ENCODE results near the gene PTCH1.

- TF ChIP-seq, protein P1, sequence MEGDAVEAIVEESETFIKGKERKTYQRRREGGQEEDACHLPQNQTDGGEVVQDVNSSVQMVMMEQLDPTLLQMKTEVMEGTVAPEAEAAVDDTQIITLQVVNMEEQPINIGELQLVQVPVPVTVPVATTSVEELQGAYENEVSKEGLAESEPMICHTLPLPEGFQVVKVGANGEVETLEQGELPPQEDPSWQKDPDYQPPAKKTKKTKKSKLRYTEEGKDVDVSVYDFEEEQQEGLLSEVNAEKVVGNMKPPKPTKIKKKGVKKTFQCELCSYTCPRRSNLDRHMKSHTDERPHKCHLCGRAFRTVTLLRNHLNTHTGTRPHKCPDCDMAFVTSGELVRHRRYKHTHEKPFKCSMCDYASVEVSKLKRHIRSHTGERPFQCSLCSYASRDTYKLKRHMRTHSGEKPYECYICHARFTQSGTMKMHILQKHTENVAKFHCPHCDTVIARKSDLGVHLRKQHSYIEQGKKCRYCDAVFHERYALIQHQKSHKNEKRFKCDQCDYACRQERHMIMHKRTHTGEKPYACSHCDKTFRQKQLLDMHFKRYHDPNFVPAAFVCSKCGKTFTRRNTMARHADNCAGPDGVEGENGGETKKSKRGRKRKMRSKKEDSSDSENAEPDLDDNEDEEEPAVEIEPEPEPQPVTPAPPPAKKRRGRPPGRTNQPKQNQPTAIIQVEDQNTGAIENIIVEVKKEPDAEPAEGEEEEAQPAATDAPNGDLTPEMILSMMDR (IDR thresholded peaks at IDR 0.05 in 2 of 3, conservative IDR thresholded peaks at IDR 0.05 in 1 of 3; ENCODE audit: borderline replicate concordance in 1 of 3, insufficient read depth in 1 of 3, low read depth in 2 of 3, low read length in 2 of 3), result no peak
- TF ChIP-seq POLR2AphosphoS5 (IDR thresholded peaks at IDR 0.05; ENCODE audit: low read depth, low read length) (no peak), MAX (IDR thresholded peaks at IDR 0.05) (no peak), POLR2A (IDR thresholded peaks at IDR 0.05; ENCODE audit: borderline replicate concordance, extremely low read depth, insufficient read depth, insufficient read length) (no peak), EZH2phosphoT487 (IDR thresholded peaks at IDR 0.05; ENCODE audit: borderline replicate concordance) (no peak), ZNF274 (IDR thresholded peaks at IDR 0.05; ENCODE audit: low read depth, low read length) (no peak), YY1 (IDR thresholded peaks at IDR 0.05; ENCODE audit: extremely low read depth, insufficient replicate concordance, low read depth, low read length) (no peak), FOSL1 (IDR thresholded peaks at IDR 0.05; ENCODE audit: low read depth) (no peak), EZH2 (IDR thresholded peaks at IDR 0.05) (no peak), RAD21 (IDR thresholded peaks at IDR 0.05; ENCODE audit: low read depth) (no peak)
- TF ChIP-seq, protein P2, sequence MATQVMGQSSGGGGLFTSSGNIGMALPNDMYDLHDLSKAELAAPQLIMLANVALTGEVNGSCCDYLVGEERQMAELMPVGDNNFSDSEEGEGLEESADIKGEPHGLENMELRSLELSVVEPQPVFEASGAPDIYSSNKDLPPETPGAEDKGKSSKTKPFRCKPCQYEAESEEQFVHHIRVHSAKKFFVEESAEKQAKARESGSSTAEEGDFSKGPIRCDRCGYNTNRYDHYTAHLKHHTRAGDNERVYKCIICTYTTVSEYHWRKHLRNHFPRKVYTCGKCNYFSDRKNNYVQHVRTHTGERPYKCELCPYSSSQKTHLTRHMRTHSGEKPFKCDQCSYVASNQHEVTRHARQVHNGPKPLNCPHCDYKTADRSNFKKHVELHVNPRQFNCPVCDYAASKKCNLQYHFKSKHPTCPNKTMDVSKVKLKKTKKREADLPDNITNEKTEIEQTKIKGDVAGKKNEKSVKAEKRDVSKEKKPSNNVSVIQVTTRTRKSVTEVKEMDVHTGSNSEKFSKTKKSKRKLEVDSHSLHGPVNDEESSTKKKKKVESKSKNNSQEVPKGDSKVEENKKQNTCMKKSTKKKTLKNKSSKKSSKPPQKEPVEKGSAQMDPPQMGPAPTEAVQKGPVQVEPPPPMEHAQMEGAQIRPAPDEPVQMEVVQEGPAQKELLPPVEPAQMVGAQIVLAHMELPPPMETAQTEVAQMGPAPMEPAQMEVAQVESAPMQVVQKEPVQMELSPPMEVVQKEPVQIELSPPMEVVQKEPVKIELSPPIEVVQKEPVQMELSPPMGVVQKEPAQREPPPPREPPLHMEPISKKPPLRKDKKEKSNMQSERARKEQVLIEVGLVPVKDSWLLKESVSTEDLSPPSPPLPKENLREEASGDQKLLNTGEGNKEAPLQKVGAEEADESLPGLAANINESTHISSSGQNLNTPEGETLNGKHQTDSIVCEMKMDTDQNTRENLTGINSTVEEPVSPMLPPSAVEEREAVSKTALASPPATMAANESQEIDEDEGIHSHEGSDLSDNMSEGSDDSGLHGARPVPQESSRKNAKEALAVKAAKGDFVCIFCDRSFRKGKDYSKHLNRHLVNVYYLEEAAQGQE (IDR thresholded peaks at IDR 0.05; ENCODE audit: low read depth), result no peak
Measured at GRCh38 chr9:95484225-95484624, 32.5 kb downstream of the PTCH1 start.

Measured in HCT116 (cell line).